ENCODE measurements around the gene SF3B2. TPM values are rescaled to one million over a fixed set of nuclear protein-coding genes. Genes with fewer than 3 reads are reported as not detected.

Gene SF3B2
- total RNA-seq, 1 donor from 2014 or later, result 61.2 TPM

GRCh38 chr11:66115638-66116301 is 63.6 kb downstream of the SF3B2 start:
- no peak for DNase-seq
- intact Hi-C loops (cut with DNase I), result no loop called here
- ATAC-seq (ENCODE audit: poor library complexity), result no peak

GRCh38 chr11:66116576-66117361 is 64.6 kb downstream of the SF3B2 start:
- intact Hi-C loops (cut with DNase I), result no loop called here
- DNase-seq, result no peak
- ATAC-seq (ENCODE audit: poor library complexity), result no peak

- ATAC-seq (ENCODE audit: poor library complexity), result peak; percentile 33
- no peak for DNase-seq
- intact Hi-C loops (cut with DNase I), result no loop called here
Observed at GRCh38 chr11:66118847-66119246, 66.7 kb downstream of the SF3B2 start.

Other genes starting within 250 kb of the SF3B2 start
- gene SNX32, start 218.4 kb upstream of the SF3B2 start, total RNA-seq, result not detected
- 288 TPM for gene CFL1, start 194.2 kb upstream of the SF3B2 start, total RNA-seq
- gene MUS81, start 191.9 kb upstream of the SF3B2 start, total RNA-seq, result 30.7 TPM
- gene EFEMP2, start 179.6 kb upstream of the SF3B2 start, total RNA-seq, result 80.0 TPM
- 0.73 TPM for gene CTSW, start 172.5 kb upstream of the SF3B2 start, total RNA-seq
- gene FIBP, start 163.9 kb upstream of the SF3B2 start, total RNA-seq, result 37.7 TPM
- gene CCDC85B, start 161.7 kb upstream of the SF3B2 start, total RNA-seq, result 27.9 TPM
- gene FOSL1, start 152.0 kb upstream of the SF3B2 start, total RNA-seq, result 0.70 TPM
- gene C11orf68, start 133.3 kb upstream of the SF3B2 start, total RNA-seq, result 36.1 TPM
- 81.9 TPM for gene DRAP1, start 132.9 kb upstream of the SF3B2 start, total RNA-seq
- not detected for gene TSGA10IP, start 106.9 kb upstream of the SF3B2 start, total RNA-seq
- 24.5 TPM for gene SART1, start 90.6 kb upstream of the SF3B2 start, total RNA-seq
- 20.1 TPM for gene EIF1AD, start 50.2 kb upstream of the SF3B2 start, total RNA-seq
- 256 TPM for gene BANF1, start 49.9 kb upstream of the SF3B2 start, total RNA-seq
- gene CST6, start 40.4 kb upstream of the SF3B2 start, total RNA-seq, result not detected
- not detected for gene CATSPER1, start 25.9 kb upstream of the SF3B2 start, total RNA-seq
- gene GAL3ST3, start 3.2 kb upstream of the SF3B2 start, total RNA-seq, result 0.73 TPM
- 46.5 TPM for gene PACS1, start 17.9 kb downstream of the SF3B2 start, total RNA-seq
- 30.7 TPM for gene KLC2, start 205.3 kb downstream of the SF3B2 start, total RNA-seq
- 114 TPM for gene RAB1B, start 216.3 kb downstream of the SF3B2 start, total RNA-seq
- not detected for gene CNIH2, start 225.8 kb downstream of the SF3B2 start, total RNA-seq
- 38.4 TPM for gene YIF1A, start 236.8 kb downstream of the SF3B2 start, total RNA-seq
- gene TMEM151A, start 239.5 kb downstream of the SF3B2 start, total RNA-seq, result not detected